Activated naive CD4-positive, alpha-beta T cell treated with Interleukin-2 at 50 U/mL for 16 hours (primary cell): ENCODE measurements around the gene PMPCB.

ENCODE experiments used
- DNase-seq: peaks from one replicate; pipeline ENCODE4 v3.0.0-alpha.2; 2020

Gene PMPCB

DNA sequence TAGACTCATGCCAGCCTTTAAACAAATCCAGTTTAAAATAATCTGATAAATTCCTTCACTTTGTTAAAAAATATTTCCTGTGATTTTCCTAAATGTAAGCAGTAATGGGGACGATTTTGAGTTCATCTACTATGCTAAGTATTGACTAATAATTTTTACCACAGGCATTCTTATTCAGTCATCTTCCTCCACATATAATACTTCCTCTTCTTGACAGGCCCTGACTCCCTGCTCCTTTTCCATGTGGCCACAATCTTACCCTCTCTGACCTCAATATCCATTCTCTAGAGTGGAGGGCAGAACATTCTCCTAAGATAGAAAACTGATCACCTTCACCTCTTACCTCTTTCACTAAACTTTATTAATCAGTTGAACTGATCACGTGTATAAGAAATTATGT, 39.5 kb downstream of the PMPCB start:
- no peak for DNase-seq

DNA sequence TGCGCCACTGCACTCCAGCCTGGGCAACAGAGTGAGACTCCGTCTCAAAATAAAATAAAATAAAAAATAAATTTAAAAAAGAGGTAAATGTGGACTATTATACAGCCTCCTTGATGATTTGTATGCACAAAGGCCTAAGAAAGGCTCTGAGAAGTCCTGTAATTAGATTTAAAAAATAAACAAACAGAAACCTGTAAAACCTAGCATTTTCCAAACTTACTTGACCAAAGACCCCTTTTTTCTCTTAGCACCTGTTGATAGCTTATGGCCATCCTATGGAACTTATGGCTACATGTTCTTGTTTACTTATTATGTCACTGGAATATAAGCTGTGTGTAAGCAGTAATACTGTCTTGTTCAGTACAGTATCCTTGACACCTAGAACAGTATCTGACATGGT, 41.6 kb downstream of the PMPCB start:
- no peak for DNase-seq

DNA sequence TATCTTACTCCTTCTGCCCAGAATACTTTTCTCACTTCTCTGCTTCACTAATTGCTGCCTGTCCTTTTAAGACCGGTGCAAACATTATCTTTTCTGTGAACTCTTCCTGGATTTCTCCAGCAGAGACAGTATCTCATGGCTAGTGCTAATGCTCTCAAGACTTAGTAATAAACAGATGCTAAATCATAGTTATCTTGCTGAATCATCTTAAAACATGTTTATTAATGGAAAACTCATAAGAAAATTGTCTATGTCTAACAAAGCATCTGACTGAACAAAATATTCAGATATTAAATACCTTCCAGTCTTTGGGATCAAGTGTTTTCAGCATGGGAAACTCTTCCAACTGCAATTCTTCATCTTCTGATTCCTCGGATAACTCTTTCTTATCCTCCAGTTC, 44.2 kb downstream of the PMPCB start:
- no peak for DNase-seq

DNA sequence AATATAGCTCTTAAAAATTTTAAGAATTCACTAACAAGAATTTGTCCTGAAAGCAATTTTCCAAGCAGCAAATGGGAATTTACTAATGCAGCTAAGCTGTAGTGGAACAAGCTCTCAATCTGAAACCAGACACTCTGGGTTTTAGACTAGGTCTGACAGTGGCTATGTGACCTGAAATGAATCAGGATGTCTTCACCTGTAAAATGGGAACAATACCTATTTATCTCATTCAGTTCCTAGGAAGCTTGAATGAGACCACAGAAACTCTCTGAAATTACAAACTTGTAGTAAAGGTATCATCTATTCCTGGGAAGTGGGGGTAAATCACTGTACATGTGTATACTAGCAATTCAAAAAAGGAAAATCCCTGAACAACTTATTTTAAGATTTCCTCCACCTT, 46.1 kb downstream of the PMPCB start:
- DNase-seq: no peak

DNA sequence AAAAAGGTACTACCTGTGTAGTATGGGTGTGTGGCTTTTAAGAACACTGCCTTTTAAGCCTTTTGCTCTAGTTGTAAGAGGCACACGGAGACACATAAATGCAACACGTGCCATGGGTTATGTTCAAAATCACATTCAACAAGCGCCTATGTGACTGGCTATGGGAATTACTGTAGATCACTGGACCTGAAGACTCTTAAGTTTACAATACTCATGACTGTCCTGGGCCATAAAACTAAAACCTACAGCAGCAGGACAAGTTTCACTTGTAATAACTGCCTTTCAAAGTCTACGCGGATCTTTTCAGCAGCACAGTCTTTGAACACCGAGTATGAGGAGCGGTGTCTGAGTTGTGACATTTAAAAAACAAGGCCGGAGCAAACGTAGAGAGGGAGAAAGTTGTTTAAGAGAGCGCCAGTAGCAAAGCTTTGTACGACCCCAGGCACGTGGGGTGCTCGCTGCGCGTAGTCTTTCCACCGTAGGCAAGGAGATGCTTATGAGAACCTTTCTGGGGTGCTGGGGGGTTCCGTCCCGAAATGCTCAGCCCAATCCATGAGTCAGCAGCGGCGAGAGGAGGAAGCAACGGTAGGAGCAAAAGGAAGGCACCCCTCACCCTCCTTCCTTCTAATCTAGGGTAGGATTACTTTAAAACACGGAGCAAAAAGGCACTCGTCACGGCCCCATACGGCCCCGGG, 46.7 kb downstream of the PMPCB start:
- DNase-seq: peak; percentile 43

DNA sequence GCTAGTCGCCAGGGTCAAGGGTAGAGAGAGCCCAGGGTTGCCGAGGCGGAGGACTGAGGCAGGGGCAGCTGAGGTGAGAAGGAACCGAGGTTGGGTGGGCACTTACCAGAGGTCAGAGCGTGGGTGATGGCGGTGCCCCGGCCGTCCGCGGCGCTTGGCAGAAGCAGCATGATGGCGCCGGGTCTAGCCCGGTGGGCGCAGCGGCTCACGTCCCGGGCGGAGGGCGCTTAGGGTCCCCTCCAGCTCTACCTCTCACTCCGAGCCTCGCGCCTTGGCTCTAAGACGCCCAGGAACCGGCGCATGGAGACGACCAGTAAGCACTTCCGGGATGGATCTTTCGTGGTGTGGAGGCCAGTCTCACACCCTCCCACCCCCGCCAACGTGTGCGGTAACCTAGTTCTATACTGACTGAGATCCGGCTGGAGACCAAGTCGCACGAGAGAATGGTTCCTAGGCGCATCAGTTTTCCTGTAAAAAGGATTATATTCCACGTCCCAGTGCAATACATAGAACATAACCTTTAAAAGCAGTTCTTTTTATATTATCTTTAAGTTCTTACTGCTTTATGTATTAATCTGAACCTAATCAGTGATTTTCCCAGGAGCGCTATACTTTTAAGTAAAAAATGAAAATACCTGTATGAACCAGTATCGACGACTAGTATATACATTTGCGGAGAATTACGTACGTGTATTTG, 47.4 kb downstream of the PMPCB start, which contains the start of gene DNAJC2:
TSS of gene DNAJC2 (minus strand) at position 315 of the 697 bp plus-strand sequence. CDS start at position 170, 145 bp downstream.
- peak; percentile 88 for DNase-seq

DNA sequence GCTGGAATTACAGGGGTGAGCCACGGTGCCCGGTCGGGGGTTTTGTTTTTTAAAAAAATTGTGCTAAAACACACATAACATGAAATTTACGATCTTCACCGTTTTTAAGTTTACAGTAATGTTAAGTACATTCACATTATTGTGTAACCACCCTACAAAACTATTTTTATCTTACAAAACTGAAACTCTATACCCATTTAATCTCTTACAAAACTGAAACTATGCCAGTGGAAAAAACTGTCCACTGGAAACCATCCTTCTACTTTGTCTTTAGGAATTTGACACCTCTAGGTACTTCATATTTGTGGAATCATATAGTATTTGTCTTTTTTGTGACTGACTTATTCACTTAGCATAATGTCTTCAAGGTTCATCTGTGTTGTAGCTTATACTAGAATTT, 49.2 kb downstream of the PMPCB start:
- DNase-seq: no peak

DNA sequence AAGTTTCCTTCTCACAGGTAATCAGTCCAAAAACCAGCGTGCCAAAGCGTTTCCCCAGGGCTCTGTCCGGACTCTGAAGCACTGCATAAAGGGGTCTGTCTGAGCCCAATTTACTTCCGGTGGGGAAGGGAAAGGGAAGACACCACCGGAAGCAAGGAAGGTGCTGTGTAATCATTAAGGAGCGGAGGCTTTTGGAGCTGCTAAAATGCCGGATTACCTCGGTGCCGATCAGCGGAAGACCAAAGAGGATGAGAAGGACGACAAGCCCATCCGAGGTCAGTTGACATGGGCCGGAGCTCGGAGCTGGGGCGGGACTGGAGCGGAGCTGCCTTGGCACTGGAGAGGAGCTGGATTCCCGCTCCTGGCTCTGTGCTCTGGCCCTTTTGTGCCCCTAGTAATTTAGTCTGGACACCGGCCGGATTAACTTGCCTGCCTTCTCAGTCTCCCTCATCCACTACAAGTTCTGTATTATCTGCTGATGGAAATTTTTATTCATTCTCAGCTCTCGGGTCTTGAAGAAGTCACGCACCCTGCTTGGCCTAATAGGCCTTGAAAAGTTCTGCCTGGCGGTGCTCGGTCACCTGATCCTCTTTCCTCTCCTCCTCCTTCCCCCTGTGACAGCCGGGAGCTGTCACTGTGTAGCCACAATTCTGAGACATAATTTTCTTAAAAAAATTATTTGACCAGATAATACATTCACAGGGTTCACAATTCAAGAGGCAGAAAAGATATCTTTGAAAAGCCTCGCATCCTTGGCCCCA, 50.5 kb downstream of the PMPCB start, which contains the start of gene PSMC2:
TSS of gene PSMC2 (plus strand) at position 137 of the 761 bp plus-strand sequence. CDS start at position 206, 69 bp downstream.
- DNase-seq: peak; percentile 87

DNA sequence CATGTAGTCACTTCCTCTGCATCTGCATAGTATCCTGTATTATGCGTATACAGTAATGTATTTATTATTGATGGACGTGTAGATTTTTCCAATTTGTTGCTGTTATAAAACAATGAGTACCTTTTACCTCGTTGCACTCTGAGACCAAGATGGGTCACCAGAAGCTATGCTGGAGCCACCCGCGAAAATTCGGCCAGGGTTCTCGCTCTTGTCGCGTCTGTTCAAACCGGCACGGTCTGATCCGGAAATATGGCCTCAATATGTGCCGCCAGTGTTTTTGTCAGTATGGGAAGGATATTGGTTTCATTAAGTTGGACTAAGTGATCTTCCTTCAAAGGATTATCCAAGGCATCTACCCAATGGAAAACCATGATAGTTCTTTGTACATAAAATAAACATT, 51.2 kb downstream of the PMPCB start:
- DNase-seq: no peak

DNA sequence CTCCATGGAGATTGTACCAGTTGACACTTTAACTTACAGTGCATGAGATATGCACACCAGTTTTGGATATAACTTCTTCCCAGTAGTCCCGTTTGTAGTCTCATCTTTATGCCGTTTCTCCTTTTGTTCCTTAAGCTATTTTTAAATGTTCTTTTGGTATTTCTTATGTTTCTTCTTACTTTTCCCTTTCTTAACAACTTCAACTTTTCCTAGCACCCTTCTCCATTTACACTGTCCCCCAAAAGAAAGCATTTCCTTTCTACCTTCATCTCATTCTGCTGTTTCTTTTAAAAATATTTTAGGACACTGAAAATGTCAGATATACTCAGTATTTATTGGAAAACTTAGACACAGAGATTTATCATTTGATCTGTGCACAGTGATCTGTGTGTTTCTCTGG, 51.7 kb downstream of the PMPCB start:
- DNase-seq: no peak

DNA sequence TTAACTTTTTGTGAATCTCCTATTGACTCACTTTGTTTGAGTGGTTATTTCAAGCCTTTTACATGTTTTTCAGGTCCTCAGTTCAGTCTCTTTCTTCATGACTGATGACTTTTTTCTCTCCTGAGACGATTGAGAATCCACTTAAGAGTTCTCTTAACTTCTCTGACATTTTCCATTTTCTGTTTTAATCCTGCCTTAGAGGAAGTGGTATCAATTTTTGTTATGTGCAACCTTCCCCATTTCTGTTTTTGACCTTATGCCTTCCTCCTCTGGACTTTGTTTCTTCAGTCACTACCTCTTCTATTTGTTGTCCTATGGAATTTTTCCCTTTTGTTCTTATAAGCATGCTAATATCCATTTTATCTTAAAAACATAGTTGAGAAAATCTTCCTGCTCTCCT, 52.6 kb downstream of the PMPCB start:
- no peak for DNase-seq
